Measurements from ENCODE around the gene CCS. TPM values are rescaled to one million over a fixed set of nuclear protein-coding genes. Genes with fewer than 3 reads are reported as not detected.

CCS gene
- total and polyA plus RNA-seq, 9 of the 15 experiments (the other 6 are each of a cell fraction or from before 2014, with no cell fraction given), result 1.1 to 46.6 (median 26.8) TPM

GRCh38 chr11:66568124-66568916, 24.7 kb upstream of the CCS start, which contains the start of gene CTSF (continued):
- TF ChIP-seq REST (IDR thresholded peaks at IDR 0.05; ENCODE audit: borderline replicate concordance) (0 out of 2 replicates have a peak, but pooled peaks have one; percentile 12), REST (CRISPR knock-in tag; IDR thresholded peaks at IDR 0.05; ENCODE audit: low read depth) (no peak), TGIF2 (CRISPR knock-in tag; IDR thresholded peaks at IDR 0.05) (no peak), ESRRA (IDR thresholded peaks at IDR 0.05; ENCODE audit: borderline replicate concordance, low read depth) (no peak), CBFA2T3 (IDR thresholded peaks at IDR 0.05) (no peak), THAP7 (CRISPR knock-in tag; IDR thresholded peaks at IDR 0.05) (no peak), ATF3 (IDR thresholded peaks at IDR 0.05) (peak; percentile 28; the same call in 1 of the 2 replicates), ATF3 (CRISPR knock-in tag; conservative IDR thresholded peaks at IDR 0.05) (0 out of 2 replicates have a peak, but pooled peaks have one; percentile 36), CREB5 (CRISPR knock-in tag; IDR thresholded peaks at IDR 0.05) (no peak), ZNF124 (CRISPR knock-in tag; IDR thresholded peaks at IDR 0.05) (no peak), ZNF586 (CRISPR knock-in tag; conservative IDR thresholded peaks at IDR 0.05) (no peak), FOXA1 (IDR thresholded peaks at IDR 0.05; ENCODE audit: borderline replicate concordance) (no peak), PYGO2 (tag; IDR thresholded peaks at IDR 0.05) (no peak), USF2 (CRISPR knock-in tag; IDR thresholded peaks at IDR 0.05) (peak; percentile 89), XRCC4 (IDR thresholded peaks at IDR 0.05; ENCODE audit: extremely low read depth, insufficient read depth, insufficient read length) (no peak), MCM7 (IDR thresholded peaks at IDR 0.05) (no peak)
